GM06990 (cell line): Measurements from ENCODE around the gene NPAS4.

ENCODE experiments used
- DNase-seq: peaks from one replicate; pipeline ENCODE4 v3.0.0-alpha.2; 2011; ENCODE audit not compliant: insufficient read length; ENCODE audit errors: extremely low read depth
- H3K27me3 ChIP-seq: replicated peaks from 2 replicates; pipeline ENCODE4 v1.6.0; 2011; ENCODE audit warnings: low read length; ENCODE audit not compliant: control insufficient read depth, insufficient read depth
- H3K36me3 ChIP-seq: 2 replicates; pipeline ENCODE4 v1.5.1; 2011; ENCODE audit warnings: low read length; ENCODE audit not compliant: control insufficient read depth, insufficient read depth
- H3K4me3 ChIP-seq: replicated peaks from 2 replicates; pipeline ENCODE4 v1.5.1; 2011; ENCODE audit warnings: low read depth, mild to moderate bottlenecking, control low read depth, low read length
- TF ChIP-seq, protein P1 (sequence below): IDR thresholded peaks from 2 replicates; pipeline ENCODE4 v1.5.1; 2011; ENCODE audit warnings: low read length, control low read depth, mild to moderate bottlenecking, inconsistent platforms; ENCODE audit not compliant: insufficient read depth, poor library complexity, severe bottlenecking

NPAS4 gene

DNA sequence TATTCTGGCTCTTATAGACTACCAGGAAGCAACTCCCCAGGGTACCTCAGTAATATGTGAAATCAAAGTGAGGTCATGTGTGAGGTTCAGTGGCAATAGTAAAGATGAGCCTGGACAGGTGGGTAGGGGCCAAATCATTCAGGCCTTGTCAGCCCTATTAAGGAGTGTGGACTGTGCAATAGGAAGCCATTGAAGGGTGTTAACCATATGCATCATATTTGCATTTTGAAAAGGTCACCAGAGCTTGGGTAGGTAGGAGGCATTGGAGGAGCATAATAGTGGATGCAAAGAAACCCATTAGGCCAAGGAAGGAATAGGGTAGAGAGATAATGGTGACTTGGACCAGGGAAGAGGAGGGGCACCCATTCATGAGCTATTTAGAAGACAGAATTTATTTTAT, 26.2 kb downstream of the NPAS4 start:
- H3K4me3 ChIP-seq = no peak overlapping the region
- H3K36me3 ChIP-seq = no peaks in the 10 kb centered on the region
- DNase-seq = no peak
- H3K27me3 ChIP-seq = no peaks in the 10 kb centered on the region; the same call in 1 of the 2 replicates
- TF ChIP-seq, protein P1, sequence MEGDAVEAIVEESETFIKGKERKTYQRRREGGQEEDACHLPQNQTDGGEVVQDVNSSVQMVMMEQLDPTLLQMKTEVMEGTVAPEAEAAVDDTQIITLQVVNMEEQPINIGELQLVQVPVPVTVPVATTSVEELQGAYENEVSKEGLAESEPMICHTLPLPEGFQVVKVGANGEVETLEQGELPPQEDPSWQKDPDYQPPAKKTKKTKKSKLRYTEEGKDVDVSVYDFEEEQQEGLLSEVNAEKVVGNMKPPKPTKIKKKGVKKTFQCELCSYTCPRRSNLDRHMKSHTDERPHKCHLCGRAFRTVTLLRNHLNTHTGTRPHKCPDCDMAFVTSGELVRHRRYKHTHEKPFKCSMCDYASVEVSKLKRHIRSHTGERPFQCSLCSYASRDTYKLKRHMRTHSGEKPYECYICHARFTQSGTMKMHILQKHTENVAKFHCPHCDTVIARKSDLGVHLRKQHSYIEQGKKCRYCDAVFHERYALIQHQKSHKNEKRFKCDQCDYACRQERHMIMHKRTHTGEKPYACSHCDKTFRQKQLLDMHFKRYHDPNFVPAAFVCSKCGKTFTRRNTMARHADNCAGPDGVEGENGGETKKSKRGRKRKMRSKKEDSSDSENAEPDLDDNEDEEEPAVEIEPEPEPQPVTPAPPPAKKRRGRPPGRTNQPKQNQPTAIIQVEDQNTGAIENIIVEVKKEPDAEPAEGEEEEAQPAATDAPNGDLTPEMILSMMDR = no peak

DNA sequence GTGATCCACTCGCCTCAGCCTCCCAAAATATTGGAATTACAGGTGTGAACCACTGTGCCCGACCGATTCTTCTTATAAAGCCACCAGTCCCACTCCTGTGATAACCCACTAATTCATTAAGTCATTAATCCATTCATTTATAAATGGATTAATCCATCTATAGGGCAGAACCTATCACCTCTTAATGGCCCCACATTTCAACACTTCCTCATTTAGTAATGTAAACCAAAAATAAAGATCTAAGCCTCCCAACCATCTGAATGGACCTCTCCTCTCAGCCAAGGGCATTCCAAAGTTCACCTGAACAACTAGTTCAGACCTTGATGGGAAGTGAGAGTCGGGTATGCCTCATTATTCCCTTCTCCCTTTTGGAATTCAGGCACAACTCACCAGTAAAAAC, 27.7 kb downstream of the NPAS4 start:
- TF ChIP-seq, protein P1 = no peak
- DNase-seq = no peak
- Histone ChIP-seq H3K36me3 (no peaks in the 10 kb centered on the region), H3K4me3 (no peak overlapping the region), H3K27me3 (no peaks in the 10 kb centered on the region; the same call in 1 of the 2 replicates)

DNA sequence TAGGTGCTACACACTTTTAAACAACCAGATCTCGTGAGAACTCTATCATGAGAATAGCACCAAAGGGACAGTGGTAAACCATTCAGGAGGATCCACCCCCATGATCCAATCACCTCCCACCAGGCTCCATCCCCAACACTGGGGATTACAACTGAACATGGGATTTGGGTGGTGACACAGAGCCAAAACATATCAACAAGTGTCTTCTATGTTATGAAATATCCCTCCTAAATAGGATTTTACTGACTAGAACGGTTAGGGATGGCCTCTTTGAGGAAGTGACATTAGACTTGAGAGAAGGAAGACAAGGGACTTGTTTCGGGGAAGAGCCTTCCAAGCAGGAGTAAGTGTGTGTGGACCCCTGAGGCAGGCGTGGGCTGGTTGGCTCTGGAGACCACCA, 29.7 kb downstream of the NPAS4 start:
- TF ChIP-seq, protein P1 = no peak
- Histone ChIP-seq H3K27me3 (no peaks in the 10 kb centered on the region; the same call in 1 of the 2 replicates), H3K36me3 (no peaks in the 10 kb centered on the region), H3K4me3 (no peak overlapping the region)
- no peak for DNase-seq

DNA sequence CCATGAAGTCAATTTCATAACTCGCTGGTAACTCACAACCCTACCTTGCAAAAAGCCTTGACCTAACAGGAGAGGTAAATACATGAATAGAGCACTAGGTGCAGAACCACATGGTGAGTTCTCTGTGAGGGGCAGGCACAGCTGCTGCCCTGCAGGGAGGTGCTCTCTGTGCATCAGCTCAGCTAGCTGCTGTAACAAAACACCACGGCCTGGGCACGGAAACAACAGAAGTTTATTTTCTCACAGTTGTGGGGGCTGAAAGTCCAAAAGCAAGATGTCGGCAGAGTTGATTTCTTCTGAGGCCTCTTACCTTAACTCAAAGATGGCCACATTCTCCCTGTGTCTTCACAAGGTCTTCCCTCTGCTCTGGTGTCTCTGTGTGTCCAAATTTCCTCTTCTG, 30.8 kb downstream of the NPAS4 start:
- Histone ChIP-seq H3K4me3 (no peak overlapping the region), H3K36me3 (no peaks in the 10 kb centered on the region), H3K27me3 (no peaks in the 10 kb centered on the region; the same call in 1 of the 2 replicates)
- TF ChIP-seq, protein P1 = no peak
- no peak for DNase-seq

DNA sequence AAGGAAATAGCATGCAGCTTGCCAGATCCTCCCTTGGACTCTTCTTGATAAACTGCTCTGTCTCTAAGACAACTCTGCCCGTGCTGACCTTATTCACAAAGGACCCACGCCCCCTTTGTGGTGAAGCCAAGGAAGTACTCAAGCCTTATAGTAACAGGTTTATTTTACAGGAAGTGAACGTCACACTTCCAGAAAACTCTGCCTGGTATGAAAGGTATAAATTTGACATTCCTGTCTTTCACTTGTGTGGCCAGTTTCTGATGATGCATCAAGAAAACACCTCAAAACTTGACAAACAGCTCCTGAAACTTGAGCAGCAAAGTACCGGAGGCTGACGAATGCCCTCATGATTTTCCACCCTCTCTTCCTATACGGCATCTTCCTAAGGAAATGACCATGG, 33.4 kb downstream of the NPAS4 start:
- no peaks in the 10 kb centered on the region for H3K36me3 ChIP-seq
- no peaks in the 10 kb centered on the region; the same call in 1 of the 2 replicates for H3K27me3 ChIP-seq
- TF ChIP-seq, protein P1 = no peak
- H3K4me3 ChIP-seq = no peak overlapping the region
- no peak for DNase-seq

DNA sequence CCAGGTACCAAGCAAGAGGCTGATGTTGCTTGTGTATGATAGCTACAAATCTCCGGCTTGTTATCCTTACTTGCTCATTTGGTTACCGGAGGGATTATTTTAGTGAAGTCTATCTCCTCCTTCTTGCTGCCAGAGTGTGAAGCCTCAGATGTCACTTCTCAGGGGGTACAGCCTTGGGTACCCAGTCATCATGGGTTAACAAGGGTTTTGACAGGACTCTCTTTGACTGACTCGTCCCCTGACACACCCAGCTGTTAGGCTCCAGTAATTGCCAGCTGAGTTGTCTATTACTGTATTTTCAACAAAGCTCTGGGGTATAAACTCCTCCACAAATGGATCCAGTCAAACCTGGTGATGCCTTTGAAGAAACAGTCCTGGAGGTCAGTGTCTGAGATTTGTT, 34.0 kb downstream of the NPAS4 start:
- H3K36me3 ChIP-seq = no peaks in the 10 kb centered on the region
- H3K4me3 ChIP-seq = no peak overlapping the region
- no peaks in the 10 kb centered on the region; the same call in 1 of the 2 replicates for H3K27me3 ChIP-seq
- DNase-seq = no peak
- TF ChIP-seq, protein P1 = no peak
